Raji (cell line): ENCODE data around the gene PODXL.

Experiments used
- POLR2A ChIP-seq: IDR thresholded peaks from 2 replicates; pipeline ENCODE4 v1.6.1; 2011; ENCODE audit warnings: low read depth, low read length, control low read depth; ENCODE audit not compliant: insufficient read depth

Gene PODXL

DNA sequence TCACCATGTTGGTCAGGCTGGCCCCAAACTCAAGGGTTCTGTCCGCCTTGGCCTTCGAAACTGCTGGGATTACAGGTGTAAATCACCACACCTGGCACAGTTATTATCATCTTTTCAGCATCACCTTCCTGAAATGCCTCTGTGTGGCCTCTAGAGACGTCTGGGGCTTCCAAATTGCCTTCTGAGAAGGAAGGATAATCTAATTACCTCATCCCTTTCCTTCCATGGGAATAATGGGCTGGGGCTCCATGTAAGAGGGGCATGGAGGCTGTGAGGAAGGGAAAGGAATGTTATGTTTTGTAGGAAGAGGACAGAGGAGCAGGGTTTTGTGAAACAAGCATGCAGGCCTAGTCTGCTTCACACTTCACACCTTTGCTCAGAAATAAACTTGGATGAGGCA lies 22.2 kb upstream of the PODXL start:
- TF ChIP-seq POLR2A = no peak

GRCh38 chr7:131574741-131575140 lies 18.3 kb upstream of the PODXL start:
- no peak for TF ChIP-seq POLR2A

- no peak for TF ChIP-seq POLR2A
Observed at GRCh38 chr7:131570401-131570800, 14.0 kb upstream of the PODXL start.

DNA sequence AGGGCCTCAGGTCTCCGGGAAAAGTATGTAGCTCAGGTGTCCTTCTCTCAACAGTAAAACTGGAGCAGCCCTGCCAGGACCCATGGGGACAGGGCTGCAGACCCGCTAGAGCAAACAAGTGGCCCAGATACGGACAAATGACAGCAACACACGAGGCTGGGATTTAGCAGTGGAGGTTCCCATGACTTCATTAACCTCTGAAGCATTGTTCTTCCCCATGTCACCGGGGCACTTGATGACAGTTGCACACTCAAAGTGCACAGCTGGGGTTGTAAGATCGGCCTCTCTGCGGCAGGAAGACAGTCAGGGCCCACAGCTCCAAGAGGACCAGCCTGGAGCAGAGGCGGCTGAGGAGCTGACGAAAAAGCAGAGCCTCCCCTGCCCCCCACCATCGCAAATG lies 12.5 kb upstream of the PODXL start:
- no peak for TF ChIP-seq POLR2A

- TF ChIP-seq POLR2A = no peak
Observed at GRCh38 chr7:131568510-131568909, 12.1 kb upstream of the PODXL start.

DNA sequence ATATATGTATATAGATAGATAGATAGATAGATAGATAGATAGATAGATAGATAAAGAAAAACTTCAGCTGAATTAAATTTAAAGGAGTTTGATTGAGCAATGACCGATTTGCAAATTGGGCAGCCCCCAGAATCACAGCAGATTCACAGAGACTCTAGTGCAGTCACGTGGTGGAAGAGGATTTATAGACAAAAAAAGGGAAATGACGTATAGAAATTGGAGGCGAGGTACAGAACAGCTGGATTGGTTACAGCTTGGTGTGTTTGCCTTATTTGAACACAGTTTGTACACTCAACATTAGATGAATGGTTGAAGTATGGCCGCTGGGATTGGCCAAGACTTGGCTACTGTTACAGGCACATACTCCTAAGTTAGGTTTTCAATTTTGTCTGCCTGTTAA lies 8.2 kb upstream of the PODXL start:
- no peak for TF ChIP-seq POLR2A

GRCh38 chr7:131563918-131564317 lies 7.5 kb upstream of the PODXL start:
- no peak for TF ChIP-seq POLR2A

GRCh38 chr7:131562941-131563340 lies 6.5 kb upstream of the PODXL start:
- TF ChIP-seq POLR2A = no peak

DNA sequence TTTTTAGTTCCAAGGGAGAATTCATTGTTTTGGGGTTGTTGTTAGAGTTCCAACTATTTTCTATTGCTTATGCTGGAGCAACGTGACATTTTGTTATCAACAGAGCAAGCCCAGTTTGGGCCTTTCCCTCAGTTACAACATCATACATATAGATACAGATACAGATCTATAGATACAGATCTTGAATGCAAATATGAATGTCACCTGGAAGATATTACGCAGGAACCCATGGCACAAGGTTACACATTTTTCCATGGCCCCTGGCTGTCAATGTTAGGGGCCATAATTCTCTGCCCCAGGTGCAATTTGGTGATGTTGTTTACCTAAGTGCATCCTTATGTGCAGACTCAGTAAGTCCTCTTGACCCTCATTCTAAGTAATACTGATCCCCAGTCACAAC lies 3.6 kb upstream of the PODXL start:
- no peak for TF ChIP-seq POLR2A

DNA sequence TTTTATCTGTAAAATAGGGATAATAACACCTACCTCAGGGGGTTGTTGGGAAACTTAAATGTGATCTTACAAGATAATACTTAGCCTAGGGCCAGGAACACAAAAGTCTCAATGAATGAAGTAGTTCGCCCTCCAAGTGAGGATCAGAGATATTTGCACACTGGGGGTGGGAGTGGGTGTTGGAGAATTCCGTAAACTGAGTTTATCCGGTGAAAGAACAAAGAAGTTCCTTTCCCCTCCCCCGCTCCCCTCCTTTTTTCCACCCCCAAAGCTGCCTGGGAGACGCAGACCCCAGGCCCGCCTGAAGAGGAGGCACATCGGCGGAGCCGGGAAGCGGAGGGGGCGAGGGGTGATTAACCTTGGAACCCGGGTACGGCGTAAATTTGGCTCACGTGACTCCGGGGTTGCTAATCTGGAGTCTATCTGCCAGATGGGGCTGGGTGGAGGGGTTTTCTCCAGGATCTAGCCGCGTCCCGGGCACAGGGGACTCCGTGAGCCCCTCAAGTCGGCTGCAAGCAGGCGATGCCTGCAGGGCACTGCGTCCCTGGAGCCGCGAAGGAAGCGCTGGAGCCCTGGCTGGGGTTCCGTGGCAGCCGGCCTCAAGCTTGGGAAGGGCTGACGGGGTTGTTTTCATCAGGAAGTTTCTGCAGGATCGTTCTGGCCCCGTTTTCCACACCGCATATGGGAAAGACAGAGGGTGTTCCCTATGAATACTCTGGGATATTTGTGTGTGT lies 1.4 kb upstream of the PODXL start:
- TF ChIP-seq POLR2A = no peak

DNA sequence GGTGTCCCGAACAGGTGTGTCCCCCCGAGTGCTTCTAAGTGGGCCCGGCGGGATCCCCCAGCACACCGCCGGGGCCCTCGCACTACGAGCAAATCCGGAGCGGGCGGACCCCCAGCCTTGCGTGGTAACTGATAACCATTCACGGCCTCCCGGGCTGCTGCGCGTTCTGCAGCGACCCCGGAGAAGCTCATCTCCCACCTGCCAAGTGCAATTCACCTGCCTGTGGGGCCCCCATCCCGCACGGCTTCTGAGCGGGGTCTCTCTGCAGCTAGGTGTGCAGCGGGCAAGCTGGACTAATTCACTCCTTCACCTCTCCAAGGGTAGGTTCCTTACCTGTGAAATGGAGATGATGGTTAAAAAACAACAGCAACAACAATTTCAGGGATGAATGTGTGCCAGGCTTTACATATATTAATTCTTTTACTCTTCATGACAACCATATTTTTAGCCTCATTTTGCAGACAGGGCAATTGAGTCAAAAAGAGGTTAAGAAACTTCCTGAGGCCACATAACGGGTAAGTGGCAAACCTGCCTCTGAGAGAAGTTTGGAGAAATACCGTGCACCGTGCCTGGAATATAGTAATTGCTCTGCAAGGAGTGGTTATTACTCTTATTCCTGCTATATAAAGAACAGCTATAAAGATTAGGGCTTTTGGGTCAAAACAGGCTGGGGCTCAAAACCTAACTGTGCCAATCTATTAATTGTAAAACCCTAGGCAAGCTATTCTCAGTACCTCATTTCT lies 652 bp upstream of the PODXL start:
- no peak for TF ChIP-seq POLR2A

DNA sequence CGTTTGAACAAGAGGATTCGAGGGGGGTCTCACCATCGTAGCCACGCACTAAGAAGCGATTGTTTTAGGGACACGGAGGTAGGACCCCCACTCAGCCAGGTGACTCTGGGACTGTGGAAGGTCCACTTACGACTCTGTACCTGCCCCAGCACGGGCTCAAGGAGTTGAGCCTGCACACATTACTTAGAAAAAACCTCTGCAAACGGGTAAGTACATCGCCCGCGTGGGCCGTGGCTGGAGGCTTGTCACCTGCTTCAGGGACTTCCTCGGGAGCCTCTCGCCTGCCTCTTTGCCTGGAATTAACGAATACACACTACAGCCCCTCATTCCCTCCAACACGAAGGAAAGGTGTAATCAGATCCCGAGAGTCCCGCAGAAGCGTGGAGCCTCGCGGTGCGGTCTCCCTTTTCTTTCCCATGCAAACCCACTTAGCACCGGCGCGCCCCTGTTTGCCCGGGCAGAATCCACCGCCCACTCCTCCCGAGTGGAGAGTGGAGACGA lies 826 bp downstream of the PODXL start:
- TF ChIP-seq POLR2A = no peak

DNA sequence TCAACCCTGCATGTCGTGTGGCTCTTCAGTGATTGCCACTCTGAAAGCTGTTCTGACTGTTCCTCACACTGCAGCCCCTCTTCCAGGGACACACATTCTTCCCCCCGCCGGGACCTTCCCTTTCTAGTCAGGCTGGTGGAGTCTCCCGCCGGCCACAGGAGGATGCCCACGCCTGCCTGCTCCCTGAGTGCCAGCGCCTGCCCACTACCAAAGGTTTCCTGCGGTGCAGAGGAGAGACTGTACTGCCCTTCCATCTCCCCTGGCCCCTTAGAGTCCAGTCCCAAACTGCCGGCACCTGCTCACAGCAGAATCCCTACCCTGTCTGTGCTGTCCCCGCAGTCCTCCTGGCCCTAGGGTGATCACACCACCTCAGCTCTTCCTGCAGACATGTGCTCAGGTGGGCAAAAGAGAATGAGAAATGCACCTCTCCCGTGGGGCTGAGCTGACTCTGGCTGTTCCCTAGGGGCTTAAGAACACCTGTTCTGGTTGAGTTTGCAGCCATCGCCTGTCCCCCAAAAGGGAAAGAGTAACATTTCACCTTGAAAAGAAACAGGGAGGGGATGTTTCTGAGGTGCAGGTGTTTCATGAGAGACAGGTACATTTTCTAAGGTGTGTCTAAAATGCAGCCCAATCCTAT lies 1.4 kb downstream of the PODXL start:
- TF ChIP-seq POLR2A = no peak

DNA sequence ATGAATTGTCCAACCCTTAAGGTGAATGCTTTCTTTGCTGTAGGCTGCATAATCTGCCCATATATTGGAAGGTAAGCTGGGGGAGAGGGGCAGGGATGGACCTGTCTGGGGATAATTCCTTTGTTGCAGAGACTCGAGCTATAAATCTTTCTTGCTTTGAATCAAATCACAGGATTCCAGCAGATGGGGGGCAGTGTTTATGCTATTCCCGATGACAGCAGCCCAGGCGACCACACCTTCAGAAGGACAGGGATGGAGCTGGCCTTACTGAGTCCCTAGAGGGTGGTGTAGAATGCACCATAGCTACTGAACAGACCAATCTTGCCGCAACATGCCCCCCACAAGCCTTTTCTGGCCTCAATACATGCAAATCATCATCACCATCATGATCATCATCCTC lies 2.5 kb downstream of the PODXL start:
- no peak for TF ChIP-seq POLR2A

DNA sequence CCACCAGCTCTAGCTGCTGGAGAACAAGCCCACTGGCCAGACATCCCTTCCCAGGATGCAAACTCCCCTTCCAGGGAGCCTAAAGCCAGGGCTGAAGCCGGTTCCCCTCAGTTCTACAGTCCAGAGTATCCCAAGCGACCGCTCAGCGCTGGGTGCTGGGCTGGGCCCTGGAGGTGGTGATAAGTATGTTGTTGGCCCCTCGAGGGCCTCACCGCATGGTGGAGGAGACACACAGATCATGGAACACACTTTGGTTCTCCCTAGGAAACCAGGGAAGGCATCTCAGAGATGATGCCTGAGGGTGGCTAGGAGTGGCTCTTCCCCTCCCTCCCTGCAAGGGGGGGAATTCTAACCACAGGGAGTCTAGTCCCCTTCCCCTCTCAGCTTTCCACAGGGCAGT lies 4.4 kb downstream of the PODXL start:
- no peak for TF ChIP-seq POLR2A

- TF ChIP-seq POLR2A = no peak
Observed at GRCh38 chr7:131550846-131551245, 5.6 kb downstream of the PODXL start.
